Smooth muscle cell of the brain vasculature (primary cell): ENCODE data around the gene USP10.
"Not testable (repeated sequence)": the region's sequence is repeated elsewhere in the genome, so short reads cannot be mapped to it uniquely, and the experiment has no call there.

Experiments used
- DNase-seq: peaks from one replicate; pipeline ENCODE4 v3.0.0-alpha.2; 2012; ENCODE audit warnings: low read depth, low spot score

The USP10 gene

GRCh38 chr16:84672276-84673202 is 27.3 kb upstream of the USP10 start:
- no peak for DNase-seq

GRCh38 chr16:84673203-84673535 is 26.6 kb upstream of the USP10 start:
- no peak for DNase-seq

DNA sequence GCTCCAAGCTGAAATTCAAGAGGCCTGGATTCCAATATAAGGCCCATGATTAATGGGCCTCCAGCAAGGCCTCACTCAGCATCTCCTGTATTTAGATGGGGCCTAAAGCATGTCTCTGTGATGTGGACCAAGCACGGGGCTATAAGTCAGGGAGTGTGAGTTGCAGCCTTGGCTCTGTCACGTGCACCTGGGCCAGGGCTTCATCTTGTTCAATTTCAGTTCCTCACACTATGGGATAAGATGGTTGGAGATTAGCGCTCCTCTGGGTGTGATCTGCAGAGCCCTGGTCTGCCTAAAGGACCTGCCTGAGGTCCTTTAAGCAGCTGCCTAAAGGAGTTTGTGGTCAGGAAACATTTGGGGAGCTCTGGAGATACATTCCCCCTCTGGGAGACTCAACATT is 26.2 kb upstream of the USP10 start:
- DNase-seq = no peak

- no peak for DNase-seq
These were observed 24.4 kb upstream of the USP10 start for GRCh38 chr16:84675423-84675822.

DNA sequence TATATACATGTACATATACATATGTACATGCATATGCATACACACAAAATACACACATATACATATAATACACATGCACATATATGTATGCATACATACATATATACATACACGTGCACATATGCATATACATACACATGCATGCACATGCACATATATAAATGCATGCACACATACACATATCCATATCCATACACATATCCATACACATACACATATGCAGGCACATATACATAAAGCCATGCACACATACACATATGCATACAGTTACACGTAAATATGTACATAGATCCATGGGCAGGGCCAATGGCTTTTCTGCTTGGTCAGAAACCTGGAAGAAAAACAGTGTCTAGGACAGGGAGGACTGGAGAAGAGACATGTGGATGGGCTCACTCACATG is 23.9 kb upstream of the USP10 start:
- no peak for DNase-seq

- DNase-seq = peak; percentile 29
These were observed 22.6 kb upstream of the USP10 start for GRCh38 chr16:84677017-84677803.

GRCh38 chr16:84677849-84678248 is 22.0 kb upstream of the USP10 start:
- DNase-seq = peak; percentile 43

DNA sequence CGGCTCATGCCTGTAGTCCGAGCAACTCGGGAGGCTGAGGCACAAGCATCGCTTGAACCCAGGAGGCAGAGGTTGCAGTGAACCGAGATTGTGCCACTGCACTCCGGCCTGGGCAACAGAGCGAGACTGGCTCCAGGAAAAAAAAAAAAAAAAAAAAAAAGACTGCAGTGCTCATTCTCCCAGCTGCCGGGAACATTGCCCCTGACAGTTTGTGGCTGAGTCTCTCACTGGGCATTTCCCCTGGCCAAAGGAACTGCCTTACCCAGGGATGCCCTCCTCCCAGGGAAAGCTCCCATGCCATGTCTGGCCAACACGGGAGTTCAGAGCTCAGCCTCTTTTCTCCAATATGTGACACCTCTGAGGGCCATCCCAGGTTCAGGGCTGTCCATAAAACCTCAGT is 21.3 kb upstream of the USP10 start:
- DNase-seq = no peak

DNA sequence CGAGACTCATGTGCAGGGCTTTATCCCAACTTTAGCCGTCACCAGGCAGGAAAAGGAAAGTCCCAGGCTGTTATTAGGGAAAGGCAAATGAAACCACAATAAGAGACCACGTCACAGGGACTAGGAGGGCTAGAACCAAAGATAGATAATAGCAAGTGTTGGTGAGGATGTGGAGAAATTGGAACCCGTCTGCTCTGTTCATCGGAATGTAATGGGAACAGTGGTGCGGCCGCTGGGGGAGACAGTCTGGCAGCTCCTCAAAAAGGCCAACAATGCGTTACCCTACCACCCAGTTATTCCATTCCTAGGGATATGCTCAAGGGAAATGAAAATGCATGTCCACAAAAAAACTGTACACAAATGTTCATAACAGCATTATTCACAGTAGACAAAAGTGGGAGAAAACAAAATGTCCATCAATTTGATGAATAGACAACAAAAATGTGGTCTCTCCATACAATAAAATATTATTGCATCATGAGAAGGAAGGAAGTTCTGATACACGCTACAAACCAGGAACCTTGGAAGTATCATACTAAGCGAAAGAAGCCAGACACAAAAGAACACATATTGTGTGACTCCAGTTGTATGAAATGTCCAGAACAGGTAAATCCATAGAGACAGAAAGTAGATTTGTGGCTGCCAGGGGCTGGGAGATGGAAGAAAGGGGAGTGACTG is 19.5 kb upstream of the USP10 start:
- DNase-seq = no peak

DNA sequence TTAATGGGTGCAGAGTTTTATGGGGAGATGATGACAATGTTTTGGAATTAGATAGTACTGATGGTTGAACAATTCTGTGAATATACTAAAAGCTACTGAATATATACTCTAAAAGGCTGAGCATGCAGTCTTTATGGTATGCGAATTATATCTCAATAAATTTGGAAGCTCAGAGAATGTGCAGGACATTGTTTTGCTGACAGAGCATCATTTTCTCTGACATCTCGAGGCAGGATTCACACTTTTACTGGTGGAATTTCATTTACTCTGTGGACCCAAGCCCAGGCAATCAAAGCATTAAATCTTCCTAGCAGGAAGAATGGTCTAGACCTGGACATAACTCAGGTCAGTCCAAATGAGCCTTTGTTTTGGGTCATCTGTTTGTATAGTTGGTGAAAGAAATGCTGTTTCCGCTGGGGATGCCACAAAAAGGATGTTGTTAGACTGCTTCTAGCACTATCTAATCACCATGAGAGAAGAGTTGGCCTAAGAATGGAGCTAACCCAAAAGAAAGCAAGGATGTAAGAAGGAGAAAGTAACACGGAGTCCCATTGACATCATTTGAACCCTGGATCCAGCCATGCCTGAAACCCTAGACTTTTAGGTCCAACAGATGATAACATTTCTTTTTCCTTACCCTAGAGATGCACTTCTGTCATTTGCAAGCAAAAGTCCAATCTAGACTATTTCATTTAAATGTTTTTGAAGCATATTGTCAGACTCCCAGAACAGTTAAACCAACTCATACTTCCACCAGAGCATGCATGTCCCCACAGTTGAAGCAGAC is 18.8 kb upstream of the USP10 start:
- DNase-seq = no peak

GRCh38 chr16:84683691-84684591 is 15.9 kb upstream of the USP10 start:
- no peak for DNase-seq

- no peak for DNase-seq
These were observed 15.2 kb upstream of the USP10 start for GRCh38 chr16:84684592-84684965.

GRCh38 chr16:84685210-84685609 is 14.6 kb upstream of the USP10 start:
- no peak for DNase-seq

DNA sequence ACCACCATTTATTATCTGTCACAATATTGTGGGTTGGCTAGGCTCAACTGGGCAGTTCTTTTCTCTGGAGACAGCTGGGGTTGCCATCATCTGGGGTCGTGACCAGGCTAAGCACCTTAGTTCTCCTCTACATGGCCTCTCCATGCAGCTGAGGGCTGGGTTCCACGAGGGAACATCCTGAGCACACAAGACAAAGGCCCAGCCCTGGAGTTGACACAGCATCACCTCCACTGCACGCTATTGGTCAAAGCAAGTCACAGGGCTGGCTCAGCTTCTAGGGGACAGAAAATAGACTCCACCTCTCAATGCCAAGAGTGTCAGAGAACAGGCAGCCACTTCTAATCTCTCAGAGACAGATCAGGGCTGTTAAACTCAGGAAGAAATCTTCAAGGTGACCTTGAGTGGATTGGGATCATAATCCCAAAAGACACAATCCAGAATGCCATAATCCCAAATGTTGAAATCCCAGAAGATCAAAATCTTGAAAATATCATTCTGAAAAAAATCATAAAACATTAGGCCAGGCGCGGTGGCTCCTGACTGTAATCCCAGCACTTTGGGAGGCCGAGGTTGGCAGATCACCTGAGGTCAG is 13.0 kb upstream of the USP10 start:
- DNase-seq = no peak

- DNase-seq = no peak
These were observed 12.1 kb upstream of the USP10 start for GRCh38 chr16:84687715-84688114.

DNA sequence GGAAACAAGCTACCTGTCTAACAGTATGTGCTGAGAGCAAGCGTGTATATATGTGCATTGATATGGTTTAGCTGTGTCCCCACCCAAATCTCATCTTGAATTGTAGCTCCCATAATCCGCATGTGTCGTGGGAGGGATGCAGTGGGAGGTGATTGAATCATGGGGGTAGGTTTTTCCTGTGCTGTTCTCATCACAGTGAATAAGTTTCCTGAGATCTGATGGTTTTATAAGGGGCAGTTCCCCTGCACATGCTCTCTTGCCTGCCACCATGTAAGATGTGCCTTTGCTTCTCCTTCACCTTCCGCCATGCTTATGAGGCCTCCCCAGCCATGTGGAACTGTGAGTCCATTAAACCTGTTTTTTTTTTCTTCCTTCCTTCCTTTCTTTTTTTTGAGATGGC is 11.6 kb upstream of the USP10 start:
- DNase-seq = not testable (repeated sequence)

- DNase-seq = no peak
These were observed 10.7 kb upstream of the USP10 start for GRCh38 chr16:84689111-84689510.

GRCh38 chr16:84690088-84690819 is 9.5 kb upstream of the USP10 start:
- DNase-seq = no peak

GRCh38 chr16:84692451-84693214 is 7.2 kb upstream of the USP10 start:
- DNase-seq = no peak
